ENCODE results near the gene RCOR2. TPM values are rescaled to one million over a fixed set of nuclear protein-coding genes. Genes with fewer than 3 reads are reported as not detected.

Gene RCOR2
- total RNA-seq, 4 donors from 2014 or later, result 0.64 to 0.82 TPM; not detected in 2

- H3K9me3 ChIP-seq, result no peaks in the 10 kb centered on the region
- no peak for DNase-seq
- intact Hi-C loops (cut with DNase I; ENCODE audit: low total_unique reads), result loop anchor here (5.0 kb wide), 1 partner anchor 75 kb away; no protein-coding TSS in a partner anchor
Observed at GRCh38 chr11:63922673-63923192, 5.8 kb upstream of the RCOR2 start.

DNA sequence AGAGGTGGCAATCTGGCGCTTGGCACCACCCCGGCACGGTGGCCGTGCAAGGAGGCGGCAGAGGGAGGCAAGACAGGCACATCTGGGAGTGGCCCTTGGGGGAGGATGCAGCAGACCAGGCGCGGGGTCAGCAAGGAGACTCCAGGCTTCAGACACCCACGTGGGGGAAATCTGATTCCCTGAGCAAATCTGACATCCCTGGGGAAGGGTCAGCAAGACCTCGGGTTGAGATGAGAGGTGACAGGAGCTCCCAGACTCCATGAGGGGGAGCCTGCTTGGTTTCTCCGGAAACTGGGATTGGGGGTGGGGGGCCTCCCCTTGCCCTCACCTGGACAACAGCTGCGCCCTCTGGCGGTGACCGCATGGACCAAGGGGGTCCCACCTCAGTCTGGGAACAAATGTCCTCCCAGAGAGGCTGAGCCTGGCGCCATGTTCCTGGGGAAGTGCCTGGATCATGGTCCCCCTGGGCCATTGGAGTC, 4.0 kb upstream of the RCOR2 start:
- DNase-seq, result peak; percentile 28
- H3K27ac ChIP-seq, result peak overlapping the region in 1 of 4 donors; percentile 90
- intact Hi-C loops (cut with DNase I; ENCODE audit: low total_unique reads), result loop anchor here (5.0 kb wide), 1 partner anchor 74 kb away; no protein-coding TSS in a partner anchor
- no peak overlapping the region for H3K4me3 ChIP-seq
- no peaks in the 10 kb centered on the region for H3K9me3 ChIP-seq
- H3K27me3 ChIP-seq, result no peaks in the 10 kb centered on the region
- H3K4me1 ChIP-seq, result peaks cover 40 to 46% (median 46%) of the 10 kb centered on the region in 4 donors
- no peaks in the 10 kb centered on the region for H3K36me3 ChIP-seq
- in situ Hi-C loops (cut with MboI; ENCODE audit: low pct_ligation_motif_present in 1 of 4, low pct_unique_long_range_greater_than_20kb in 1 of 4, low sequenced_read_pairs in 3 of 4), result no loop called here
- 69% methylated on average over 14 of the region's 14 CpGs; no CpG with 5 or more reads in 1 of the 2 donors for WGBS, 2 donors (ENCODE audit: low coverage in 1 of 2)
- TF ChIP-seq EP300 (IDR thresholded peaks at IDR 0.05; ENCODE audit: low read depth), result no peak
- no peak for TF ChIP-seq POLR2A (IDR thresholded peaks at IDR 0.05)
- TF ChIP-seq POLR2AphosphoS5 (IDR thresholded peaks at IDR 0.05), result no peak
- TF ChIP-seq CTCF (IDR thresholded peaks at IDR 0.05), result peak in 2 of 5 experiments; percentile 18 to 31

More at GRCh38 chr11:63922673-63923192, 5.8 kb upstream of the RCOR2 start:
- no peaks in the 10 kb centered on the region for H3K27me3 ChIP-seq
- no peaks in the 10 kb centered on the region for H3K36me3 ChIP-seq
- H3K4me1 ChIP-seq, result peaks cover 27 to 31% (median 31%) of the 10 kb centered on the region in 4 donors
- no peak for TF ChIP-seq CTCF (IDR thresholded peaks at IDR 0.05)
- no peak for TF ChIP-seq EP300 (IDR thresholded peaks at IDR 0.05; ENCODE audit: low read depth)
- no peak for TF ChIP-seq POLR2AphosphoS5 (IDR thresholded peaks at IDR 0.05)
- no peak for TF ChIP-seq POLR2A (IDR thresholded peaks at IDR 0.05)
- H3K27ac ChIP-seq, result no peak overlapping the region
- in situ Hi-C loops (cut with MboI; ENCODE audit: low pct_ligation_motif_present in 1 of 4, low pct_unique_long_range_greater_than_20kb in 1 of 4, low sequenced_read_pairs in 3 of 4), result no loop called here
- H3K4me3 ChIP-seq, result no peak overlapping the region
- 62% methylated on average over 2 of the region's 2 CpGs; no CpG with 5 or more reads in 1 of the 2 donors for WGBS, 2 donors (ENCODE audit: low coverage in 1 of 2)

DNA sequence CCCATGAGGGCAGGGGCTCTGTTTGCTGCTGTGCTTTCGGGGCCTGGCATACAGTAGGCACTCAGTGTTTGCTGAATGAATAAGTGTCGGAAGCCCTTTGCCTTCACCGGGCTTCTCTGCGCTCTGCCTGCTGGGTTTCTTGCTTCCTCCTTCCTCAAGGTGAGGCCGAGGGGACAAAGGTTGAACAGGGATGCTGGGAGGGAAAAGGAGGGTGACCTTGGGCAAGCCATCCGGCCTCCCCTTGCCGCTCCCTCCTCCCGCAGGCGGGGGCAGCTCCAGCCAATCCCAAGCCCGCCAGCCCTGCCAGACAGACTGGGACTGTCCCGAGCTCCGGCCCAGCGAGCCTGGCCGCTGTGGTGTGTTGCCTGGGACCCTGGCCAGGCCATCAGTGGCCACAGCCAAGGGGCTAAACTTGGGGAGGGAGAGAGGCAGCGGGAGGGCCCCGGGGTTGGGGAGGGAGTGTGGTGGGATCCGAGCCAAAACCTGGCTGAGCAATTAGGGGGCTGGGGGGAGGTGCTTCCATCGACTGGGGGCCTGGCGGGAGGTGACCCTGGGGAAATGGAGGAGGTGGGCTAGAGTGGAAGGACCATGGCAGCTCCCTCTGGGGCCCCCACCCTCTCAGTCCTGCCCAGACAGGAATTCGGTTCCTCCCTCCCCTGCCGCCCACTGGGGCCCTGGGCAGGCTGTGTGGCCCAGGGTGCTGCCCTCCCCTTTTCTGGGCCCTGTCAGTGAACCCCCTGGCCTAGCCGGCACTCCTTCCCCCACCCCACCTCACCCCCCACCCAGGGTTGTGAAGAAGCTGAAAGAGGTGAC, 3.4 kb upstream of the RCOR2 start:
- in situ Hi-C loops (cut with MboI; ENCODE audit: low pct_ligation_motif_present in 1 of 4, low pct_unique_long_range_greater_than_20kb in 1 of 4, low sequenced_read_pairs in 3 of 4), result no loop called here
- 20 to 38% methylated on average over 4 to 19 of the region's 22 CpGs for WGBS, 2 donors (ENCODE audit: low coverage in 1 of 2)
- TF ChIP-seq POLR2A (IDR thresholded peaks at IDR 0.05) (peak; percentile 65), EP300 (IDR thresholded peaks at IDR 0.05; ENCODE audit: low read depth) (no peak), POLR2AphosphoS5 (IDR thresholded peaks at IDR 0.05) (peak; percentile 10 to 79 (median 75)), CTCF (IDR thresholded peaks at IDR 0.05) (no peak)
- peak overlapping the region; percentile 84 to 90 (median 86) for H3K27ac ChIP-seq
- H3K9me3 ChIP-seq, result no peaks in the 10 kb centered on the region
- H3K4me3 ChIP-seq, result peak overlapping the region in 2 of 4 donors; percentile 28 to 44
- intact Hi-C loops (cut with DNase I; ENCODE audit: low total_unique reads), result loop anchor here (5.0 kb wide), 1 partner anchor 73 kb away; no protein-coding TSS in a partner anchor
- H3K27me3 ChIP-seq, result no peaks in the 10 kb centered on the region
- H3K36me3 ChIP-seq, result no peaks in the 10 kb centered on the region
- peak; percentile 89 for DNase-seq
- H3K4me1 ChIP-seq, result peaks cover 42 to 52% (median 49%) of the 10 kb centered on the region in 4 donors
